Omental fat pad (tissue), 4 donors: ENCODE results near the gene TMC8. TPM values are rescaled to one million over a fixed set of nuclear protein-coding genes. Genes with fewer than 3 reads are reported as not detected.

Experiments used
- ATAC-seq: fragments of 150-250 bp; one replicate; pipeline ENCODE4 v1.9.1; 2016; ENCODE audit warnings: mild to moderate bottlenecking, moderate library complexity; ENCODE audit not compliant: low FRiP score
- DNase-seq: peaks from one replicate; pipeline ENCODE4 v3.0.0-alpha.2; 2019; ENCODE audit warnings: low spot score
- CTCF ChIP-seq, 3 donors: fragments of 450-650 bp; IDR thresholded peaks; one replicate each; pipeline ENCODE4 v1.5.1; 2016 to 2017; ENCODE audit warnings: antibody characterized with exemption in 3 of 3, mild to moderate bottlenecking in 3 of 3, moderate library complexity in 2 of 3
- total RNA-seq, 4 donors: library from RNA; depleted of rRNA; stranded (reverse); fragments of >200 nt; gene quantifications; one replicate each; pipeline ENCODE4 v1.1.0, GENCODE V29; 2016

The TMC8 gene
- total RNA-seq, 4 donors from 2014 or later, result 3.2 to 12.5 (median 6.5) TPM

DNA sequence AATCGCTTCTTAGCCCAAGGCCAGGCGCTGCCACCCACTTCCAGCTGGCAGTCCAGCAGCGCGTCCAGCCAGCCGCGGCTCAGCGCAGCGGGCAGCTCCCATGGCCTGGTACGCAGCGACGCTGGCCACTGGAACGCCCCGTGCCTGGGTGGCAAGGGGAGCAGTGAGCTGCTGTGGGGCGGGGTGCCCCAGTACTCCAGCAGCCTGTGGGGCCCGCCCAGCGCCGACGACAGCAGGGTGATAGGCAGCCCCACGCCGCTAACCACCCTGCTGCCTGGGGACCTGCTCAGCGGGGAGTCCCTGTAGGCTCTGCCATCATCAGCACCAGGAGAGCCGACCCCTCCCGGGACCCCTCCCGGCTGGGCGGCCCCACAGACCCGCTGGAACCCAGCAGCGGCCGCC, 26.0 kb upstream of the TMC8 start:
- TF ChIP-seq CTCF (IDR thresholded peaks at IDR 0.05), result no peak
- no peak for DNase-seq
- ATAC-seq, result no peak

GRCh38 chr17:78105101-78105500, 25.5 kb upstream of the TMC8 start:
- ATAC-seq (no peak), DNase-seq (no peak)
- TF ChIP-seq CTCF (IDR thresholded peaks at IDR 0.05), result no peak

DNA sequence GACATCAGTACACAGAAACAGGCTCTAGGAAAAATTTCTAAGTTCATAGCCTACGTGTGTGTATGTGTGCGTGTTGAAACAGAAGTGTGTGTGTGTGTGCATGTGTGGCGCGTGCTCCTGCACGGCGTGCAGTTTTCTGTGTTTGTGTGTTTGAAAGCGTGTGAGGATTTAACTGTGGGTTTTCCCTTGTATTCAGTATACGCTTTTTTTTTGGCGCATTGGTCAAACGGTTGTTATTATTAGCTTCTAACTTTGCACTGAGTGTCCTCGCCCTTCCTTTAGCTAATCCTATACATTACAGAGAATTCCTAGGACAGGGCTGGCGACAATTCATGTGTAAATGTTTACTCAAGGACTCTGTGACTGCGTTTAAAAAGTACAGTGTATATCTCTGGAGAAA, 25.0 kb upstream of the TMC8 start:
- no peak for ATAC-seq
- no peak for TF ChIP-seq CTCF (IDR thresholded peaks at IDR 0.05)
- no peak for DNase-seq

DNA sequence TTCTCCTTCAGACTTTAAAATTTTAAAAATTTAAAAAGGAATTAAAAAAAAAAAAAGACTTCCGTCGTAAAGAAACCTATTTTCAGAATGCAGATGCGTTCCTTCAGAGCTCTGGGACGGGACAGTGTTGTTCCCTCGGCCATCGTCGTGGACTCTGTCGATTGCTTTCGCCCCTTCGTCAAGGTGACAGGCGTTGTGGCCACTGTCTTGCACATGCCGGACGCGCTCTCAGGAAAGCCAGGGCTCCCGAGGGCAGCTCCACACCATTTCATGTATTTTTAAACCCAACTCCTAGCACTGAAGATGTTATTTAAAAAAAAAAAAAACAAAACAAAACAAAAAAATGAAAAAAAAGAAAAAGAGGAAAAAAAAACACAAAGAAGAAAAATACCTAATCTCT, 24.4 kb upstream of the TMC8 start:
- DNase-seq, result no peak
- no peak for ATAC-seq

GRCh38 chr17:78107457-78107856, 23.1 kb upstream of the TMC8 start:
- DNase-seq, result no peak
- TF ChIP-seq CTCF (IDR thresholded peaks at IDR 0.05), result no peak
- no peak for ATAC-seq

More for the DNA sequence above, 24.4 kb upstream of the TMC8 start:
- TF ChIP-seq CTCF (IDR thresholded peaks at IDR 0.05), result no peak

- ATAC-seq, result no peak
- TF ChIP-seq CTCF (IDR thresholded peaks at IDR 0.05), result no peak
- DNase-seq, result no peak
Measured at GRCh38 chr17:78107976-78108725, 22.4 kb upstream of the TMC8 start.
